Esophagus muscularis mucosa (tissue), 4 donors: ENCODE measurements around the gene IL17B. TPM values are rescaled to one million over a fixed set of nuclear protein-coding genes. Genes with fewer than 3 reads are reported as not detected.

ENCODE experiments used
- DNase-seq: peaks from one replicate; pipeline ENCODE4 v3.0.0-alpha.2; 2017; ENCODE audit errors: extremely low spot score
- H3K27ac ChIP-seq, 4 donors: fragments of 200-600 bp; sonication (generic); replicated peaks in 1 of 4; 1 replicate in 3 of 4; 2 replicates in 1 of 4; pipeline ENCODE4 v1.5.1; 2016 to 2019; ENCODE audit warnings: mild to moderate bottlenecking in 1 of 4
- H3K27me3 ChIP-seq, 4 donors: fragments of 200-600 bp; sonication (generic); one replicate each; pipeline versions ENCODE4 v1.5.1 to v1.6.0; 2016 to 2019
- H3K36me3 ChIP-seq, 4 donors: fragments of 200-600 bp; sonication (generic); one replicate each; pipeline ENCODE4 v1.5.1; 2016 to 2019
- H3K4me1 ChIP-seq, 4 donors: fragments of 200-600 bp; sonication (generic); one replicate each; pipeline ENCODE4 v1.5.1; 2016 to 2019
- H3K4me3 ChIP-seq, 4 donors: fragments of 200-600 bp; sonication (generic); 1 replicate in 2 of 4; 2 replicates in 2 of 4; pipeline ENCODE4 v1.5.1; 2016 to 2019; ENCODE audit warnings: mild to moderate bottlenecking in 4 of 4, moderate library complexity in 1 of 4
- H3K9me3 ChIP-seq, 4 donors: fragments of 200-600 bp; sonication (generic); 1 replicate in 3 of 4; 2 replicates in 1 of 4; pipeline ENCODE4 v1.5.1; 2016 to 2019
- CTCF ChIP-seq, 3 experiments: fragments of 200-600 bp in 2 of 3; fragments of 450-650 bp in 1 of 3; sonication (generic) in 2 of 3; IDR thresholded peaks; one replicate each; pipeline ENCODE4 v1.5.1; 2017 to 2019; ENCODE audit warnings: antibody characterized with exemption in 3 of 3, mild to moderate bottlenecking in 2 of 3, moderate library complexity in 1 of 3
- EP300 ChIP-seq: sonication (generic); formaldehyde crosslinking; IDR thresholded peaks from one replicate; pipeline ENCODE4 v1.6.1; 2017; ENCODE audit warnings: antibody characterized with exemption
- POLR2A ChIP-seq: fragments of 450-650 bp; IDR thresholded peaks from one replicate; pipeline ENCODE4 v1.6.1; 2017; ENCODE audit warnings: antibody characterized with exemption, moderate library complexity, mild to moderate bottlenecking, low read depth
- POLR2AphosphoS5 ChIP-seq, 2 donors: sonication (generic); formaldehyde crosslinking; IDR thresholded peaks; one replicate each; pipeline ENCODE4 v1.6.1; 2017; ENCODE audit warnings: antibody characterized with exemption in 2 of 2
- WGBS: methylation state at CpG from one replicate; pipeline ENCODE4 v1.1.5; 2018; 5-methylcytosine and 5-hydroxymethylcytosine counted together
- intact Hi-C: fragments of 100-400 bp; cut with DNase I; formaldehyde crosslinking; loops from one replicate; pipeline ENCODE4 v1.15.1; 2023
- total RNA-seq, 4 donors: library from RNA; depleted of rRNA; stranded (reverse); fragments of >200 nt; gene quantifications; one replicate each; pipeline versions ENCODE4 v1.1.0 to v1.2.1, GENCODE V29; 2016

IL17B gene
- total RNA-seq, 4 donors from 2014 or later = 2.5 to 20.3 (median 8.0) TPM

- Histone ChIP-seq H3K36me3 (no peaks in the 10 kb centered on the region), H3K27me3 (no peaks in the 10 kb centered on the region), H3K4me3 (peak overlapping the region in 3 of 4 donors; percentile 6 to 55 (median 12)), H3K4me1 (peaks cover 42 to 73% (median 70%) of the 10 kb centered on the region in 4 donors), H3K9me3 (no peaks in the 10 kb centered on the region), H3K27ac (peak overlapping the region; percentile 92 to 97 (median 96))
- intact Hi-C loops = loop anchor here (2.0 kb wide), 1 partner anchor 55 kb away; no protein-coding TSS in a partner anchor
- no peak for TF ChIP-seq CTCF (IDR thresholded peaks at IDR 0.05)
- 49% methylated on average over 3 of the region's 5 CpGs for WGBS
- no peak for DNase-seq
These were observed 804 bp upstream of the IL17B start for GRCh38 chr5:149379818-149380374.

GRCh38 chr5:149378241-149378820, 761 bp downstream of the IL17B start:
- DNase-seq = no peak
- Histone ChIP-seq H3K27me3 (no peaks in the 10 kb centered on the region), H3K36me3 (no peaks in the 10 kb centered on the region), H3K27ac (peak overlapping the region; percentile 92 to 97 (median 96)), H3K4me3 (peak overlapping the region in 2 of 4 donors; percentile 7), H3K4me1 (peaks cover 28 to 70% (median 65%) of the 10 kb centered on the region in 4 donors), H3K9me3 (no peaks in the 10 kb centered on the region)
- intact Hi-C loops = no loop called here
- 40% methylated on average over 5 of the region's 5 CpGs for WGBS
- TF ChIP-seq POLR2AphosphoS5 (IDR thresholded peaks at IDR 0.05) (no peak), CTCF (IDR thresholded peaks at IDR 0.05) (no peak), EP300 (no peak), POLR2A (no peak)

GRCh38 chr5:149376711-149377447, 2.2 kb downstream of the IL17B start:
- H3K27me3 ChIP-seq = no peaks in the 10 kb centered on the region
- no peak overlapping the region for H3K4me3 ChIP-seq
- 83% methylated on average over 7 of the region's 7 CpGs for WGBS
- intact Hi-C loops = no loop called here
- DNase-seq = no peak
- peak overlapping the region; percentile 36 to 97 (median 67) for H3K27ac ChIP-seq
- H3K36me3 ChIP-seq = no peaks in the 10 kb centered on the region
- no peaks in the 10 kb centered on the region for H3K9me3 ChIP-seq
- TF ChIP-seq EP300 = no peak
- H3K4me1 ChIP-seq = peaks cover 14 to 70% (median 64%) of the 10 kb centered on the region in 4 donors

GRCh38 chr5:149376104-149376503, 3.0 kb downstream of the IL17B start:
- no peaks in the 10 kb centered on the region for H3K27me3 ChIP-seq
- peaks cover 11 to 70% (median 64%) of the 10 kb centered on the region in 4 donors for H3K4me1 ChIP-seq
- DNase-seq = no peak
- 96% methylated on average over 10 of the region's 12 CpGs for WGBS
- intact Hi-C loops = no loop called here
- no peaks in the 10 kb centered on the region for H3K9me3 ChIP-seq
- no peak overlapping the region for H3K4me3 ChIP-seq
- TF ChIP-seq POLR2A (no peak), EP300 (no peak), POLR2AphosphoS5 (IDR thresholded peaks at IDR 0.05) (no peak), CTCF (IDR thresholded peaks at IDR 0.05) (no peak)
- H3K36me3 ChIP-seq = no peaks in the 10 kb centered on the region
- peak overlapping the region; percentile 35 to 97 (median 38) for H3K27ac ChIP-seq

- Histone ChIP-seq H3K4me3 (no peak overlapping the region), H3K27ac (peak overlapping the region in 3 of 4 donors; percentile 13 to 97 (median 44)), H3K4me1 (peaks cover 16 to 72% (median 65%) of the 10 kb centered on the region in 4 donors), H3K9me3 (no peaks in the 10 kb centered on the region), H3K27me3 (no peaks in the 10 kb centered on the region), H3K36me3 (no peaks in the 10 kb centered on the region)
- DNase-seq = no peak
- intact Hi-C loops = no loop called here
- WGBS = 92% methylated on average over 6 of the region's 6 CpGs
- TF ChIP-seq POLR2AphosphoS5 (IDR thresholded peaks at IDR 0.05) (no peak), CTCF (IDR thresholded peaks at IDR 0.05) (no peak), EP300 (no peak), POLR2A (no peak)
These were observed 3.7 kb downstream of the IL17B start for GRCh38 chr5:149375434-149375833.
